Fibroblast of the conjunctiva (primary cell): Measurements from ENCODE around the gene MAP2K7.
A peak's percentile ranks its signal among the peaks of the same experiment; 100 is the strongest.
"Not testable (repeated sequence)": the region's sequence is repeated elsewhere in the genome, so short reads cannot be mapped to it uniquely, and the experiment has no call there.

Experiments
- DNase-seq: peaks from one replicate; pipeline ENCODE4 v3.0.0-alpha.2; 2010; ENCODE audit warnings: low read depth

MAP2K7 gene

GRCh38 chr19:7931221-7932061 lies 27.8 kb downstream of the MAP2K7 start:
- no peak for DNase-seq

- no peak for DNase-seq
Measured at GRCh38 chr19:7932276-7932929, 28.7 kb downstream of the MAP2K7 start.

DNA sequence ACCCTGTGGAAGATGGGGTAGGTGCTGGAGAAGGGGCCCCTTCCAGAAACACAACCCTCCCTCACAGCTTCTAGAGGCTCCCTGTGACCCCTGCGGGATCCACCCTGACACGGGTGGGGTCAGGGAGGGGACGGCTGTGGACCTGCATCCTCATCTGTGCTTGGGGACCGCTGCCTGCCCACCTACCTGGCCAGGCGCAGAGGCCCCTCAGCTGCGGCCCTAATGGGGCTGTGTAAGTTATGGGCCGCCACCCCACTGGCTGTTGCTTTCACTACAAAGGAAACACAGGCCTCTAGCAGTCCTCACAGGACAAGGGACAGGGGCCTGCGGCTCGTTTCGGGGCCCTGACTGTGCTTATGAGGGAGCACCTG lies 29.2 kb downstream of the MAP2K7 start:
- no peak for DNase-seq

- DNase-seq, result no peak
Measured at GRCh38 chr19:7933411-7933810, 29.7 kb downstream of the MAP2K7 start.

GRCh38 chr19:7933828-7934725 lies 30.4 kb downstream of the MAP2K7 start:
- no peak for DNase-seq

DNA sequence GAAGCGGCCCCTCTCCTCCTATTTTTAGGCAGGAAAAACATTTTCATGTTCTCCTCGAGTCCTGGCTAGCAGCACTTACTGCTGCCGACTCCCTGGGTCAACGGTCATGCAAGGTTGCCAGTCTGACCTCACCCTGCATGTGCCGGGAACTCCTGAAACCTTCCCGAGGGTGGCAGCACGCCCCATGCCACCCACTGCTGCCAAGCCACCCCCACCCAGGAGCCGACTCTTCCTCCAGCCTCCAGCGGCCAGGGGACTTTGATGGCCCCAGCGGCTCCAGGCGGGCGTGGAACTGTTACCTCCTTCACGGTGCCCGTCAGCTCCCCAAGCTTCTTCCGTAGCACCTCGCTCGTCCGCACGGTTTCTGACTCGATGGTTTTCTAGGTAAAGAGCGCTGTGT lies 31.1 kb downstream of the MAP2K7 start:
- DNase-seq, result no peak

GRCh38 chr19:7940841-7941240 lies 37.2 kb downstream of the MAP2K7 start:
- DNase-seq, result no peak

GRCh38 chr19:7941895-7942596 lies 38.4 kb downstream of the MAP2K7 start:
- no peak for DNase-seq

DNA sequence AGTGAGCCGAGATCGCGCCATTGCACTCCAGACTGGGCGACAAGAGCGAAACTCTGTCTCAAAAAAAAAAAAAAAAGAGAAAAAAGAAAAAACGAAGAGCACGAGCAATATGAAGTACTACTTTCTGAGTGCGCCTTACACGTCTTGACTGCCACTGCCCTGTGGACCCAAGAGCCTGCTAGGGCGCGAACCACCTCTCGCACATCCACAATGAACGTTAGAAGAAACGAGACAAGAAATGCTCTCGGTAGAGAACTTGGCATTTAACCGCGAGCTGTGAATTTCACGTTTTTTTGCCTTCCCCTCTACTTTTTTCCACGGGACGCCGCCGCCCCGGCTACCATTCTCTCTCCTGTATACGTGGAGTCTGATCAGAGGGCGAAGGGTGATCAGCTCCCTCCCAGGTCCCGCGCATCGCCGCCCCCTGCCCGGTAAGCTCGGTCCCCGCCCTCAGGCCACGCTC lies 39.3 kb downstream of the MAP2K7 start:
- DNase-seq, result no peak

GRCh38 chr19:7943444-7944176 lies 39.9 kb downstream of the MAP2K7 start, which contains the start of gene TIMM44:
Gene TIMM44 (minus strand): TSS chr19:7943666. CDS start chr19:7943651, 15 bp downstream.
- DNase-seq, result peak; percentile 99

GRCh38 chr19:7944177-7944761 lies 40.6 kb downstream of the MAP2K7 start:
- DNase-seq, result peak; percentile 94

GRCh38 chr19:7947939-7948338 lies 44.3 kb downstream of the MAP2K7 start:
- DNase-seq, result no peak

DNA sequence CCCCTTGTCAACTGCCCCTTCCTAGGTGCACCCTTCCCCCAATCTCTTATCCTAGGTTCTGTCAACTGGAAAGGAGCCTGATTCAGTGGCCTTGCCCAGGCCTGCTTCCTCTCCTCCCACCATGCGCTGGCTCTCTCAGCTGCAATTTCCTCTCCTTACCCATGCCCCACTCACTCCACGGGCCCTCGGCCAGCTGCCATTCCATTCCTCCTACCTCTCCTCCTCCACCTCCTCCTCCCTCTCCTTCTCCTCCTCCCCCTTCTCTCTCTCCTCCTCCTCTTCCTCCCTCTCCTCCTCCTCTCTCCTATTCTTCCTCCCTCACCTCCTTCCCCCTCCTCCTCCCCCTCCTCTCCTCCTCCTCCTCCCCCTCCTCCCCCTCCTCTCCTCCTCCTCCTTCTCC lies 49.4 kb downstream of the MAP2K7 start:
- DNase-seq, result no peak

DNA sequence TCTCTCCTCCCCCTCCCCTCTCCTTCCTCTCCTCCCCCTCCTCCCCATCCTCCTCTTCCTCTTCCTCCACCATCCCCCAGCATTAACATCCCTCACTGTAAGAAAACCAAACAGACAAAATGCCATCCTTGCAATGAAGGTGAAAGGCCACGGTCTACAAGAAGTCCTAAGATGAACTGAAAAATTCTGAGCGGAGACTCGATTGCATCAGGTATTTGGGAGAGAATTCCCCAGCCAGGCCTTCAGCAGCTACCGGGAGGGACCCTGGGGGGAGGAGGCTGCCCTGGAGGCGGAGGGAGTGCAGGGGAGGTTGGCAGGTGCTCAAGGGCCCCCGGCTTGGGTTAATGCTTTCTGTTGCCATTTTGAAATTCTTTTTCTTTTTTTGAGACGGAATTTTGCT lies 49.9 kb downstream of the MAP2K7 start:
- DNase-seq, result no peak

GRCh38 chr19:7955696-7956095 lies 52.0 kb downstream of the MAP2K7 start:
- no peak for DNase-seq

DNA sequence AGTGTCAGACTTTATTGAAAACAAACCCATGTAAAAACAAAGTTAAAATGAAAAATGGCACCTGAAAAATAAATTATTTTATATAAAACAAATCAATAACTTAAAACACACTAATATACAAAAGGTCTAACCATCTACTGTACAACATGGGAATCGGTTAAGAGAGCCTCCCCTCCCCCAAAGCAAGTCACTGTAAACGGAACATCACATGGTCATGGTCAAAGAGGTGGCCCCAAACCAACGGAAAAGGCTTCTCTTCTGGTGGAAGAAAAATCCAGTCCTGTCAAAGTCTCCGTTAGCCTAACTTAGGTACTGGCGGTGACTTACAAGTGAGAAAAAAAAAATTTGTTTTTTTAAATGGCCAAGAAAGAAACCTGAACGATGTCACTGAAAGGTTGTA lies 55.5 kb downstream of the MAP2K7 start:
- no peak for DNase-seq

DNA sequence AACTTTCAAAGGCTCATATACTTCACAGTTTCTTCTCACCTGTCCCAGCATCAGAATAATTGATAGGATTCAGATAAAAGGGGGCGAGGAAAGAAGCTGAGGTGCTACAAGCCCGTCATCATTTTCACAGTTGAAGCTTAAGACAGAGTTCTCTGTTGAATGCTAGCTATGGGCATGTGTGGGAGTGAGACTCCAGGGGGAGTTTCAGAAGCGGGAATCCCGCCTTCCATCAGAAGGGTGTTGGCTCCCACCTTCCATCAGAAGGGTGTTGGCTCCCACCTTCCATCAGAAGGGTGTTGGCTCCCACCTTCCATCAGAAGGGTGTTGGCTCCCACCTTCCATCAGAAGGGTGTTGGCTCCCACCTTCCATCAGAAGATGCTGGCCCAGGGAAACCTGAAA lies 57.4 kb downstream of the MAP2K7 start:
- DNase-seq, result not testable (repeated sequence)

DNA sequence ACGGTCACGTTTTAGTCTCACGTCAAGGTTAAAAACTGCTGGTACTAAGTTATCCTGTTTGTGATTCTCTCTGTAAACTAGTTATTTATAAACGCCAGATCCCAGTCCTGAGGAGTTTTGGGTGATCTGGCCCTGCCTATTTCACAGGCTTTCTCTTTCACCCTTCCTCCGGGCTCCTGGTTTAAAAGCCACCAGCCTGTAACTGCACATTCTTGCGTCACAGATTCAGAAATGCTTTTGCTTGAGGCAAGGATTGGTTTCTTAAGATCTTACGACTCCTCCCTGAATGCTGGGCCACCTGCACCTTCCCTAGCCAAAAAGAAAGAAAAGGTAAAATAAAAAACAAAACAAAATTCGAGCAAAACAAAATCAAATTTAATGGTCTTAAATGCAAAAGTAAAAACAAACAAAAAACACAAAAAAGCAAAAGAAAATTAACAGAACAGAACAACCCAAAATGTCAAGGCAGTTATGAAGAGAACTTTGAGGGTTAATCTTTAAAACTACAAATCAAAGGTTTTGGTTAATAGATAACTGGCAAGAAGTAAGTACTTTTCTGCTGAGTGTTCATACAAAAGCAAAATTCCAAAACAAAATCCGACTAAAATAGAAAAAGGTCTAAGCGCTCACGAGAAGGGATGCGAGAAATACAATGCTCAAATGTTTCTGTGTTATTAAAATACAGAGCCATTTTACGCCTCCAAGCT lies 58.4 kb downstream of the MAP2K7 start:
- no peak for DNase-seq

DNA sequence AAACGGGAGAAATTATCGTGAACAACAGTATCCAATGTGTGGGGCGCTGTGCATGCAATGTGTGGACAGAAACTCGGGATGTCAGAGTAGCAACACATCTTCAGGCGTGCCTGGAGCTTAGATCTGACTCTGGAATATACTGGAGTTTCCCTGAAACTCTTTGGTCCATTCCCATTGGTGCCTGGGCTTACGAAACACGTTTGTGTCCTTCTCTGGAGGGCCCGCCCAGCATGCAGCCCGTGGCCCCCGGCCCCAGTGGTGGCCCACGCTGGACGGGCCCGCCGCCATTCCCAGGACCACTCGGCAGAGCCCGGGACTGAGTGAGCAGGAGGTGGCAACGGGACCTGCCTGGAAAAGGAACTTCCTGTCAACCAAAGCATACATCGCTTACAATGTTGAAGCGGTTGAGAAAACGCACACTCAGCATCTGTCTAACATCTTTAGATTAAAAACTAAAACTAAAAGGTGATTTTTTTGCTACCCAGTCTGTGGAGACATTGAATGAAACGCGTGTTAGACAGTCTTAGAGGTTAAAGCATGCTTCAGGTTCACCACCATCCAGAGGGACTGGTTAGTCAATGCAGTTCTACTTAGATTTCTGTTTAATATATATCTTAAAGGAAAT lies 59.1 kb downstream of the MAP2K7 start:
- no peak for DNase-seq

GRCh38 chr19:7963566-7963965 lies 59.9 kb downstream of the MAP2K7 start:
- DNase-seq, result no peak
